HEK293 (cell line): ENCODE measurements around the gene GJA3.

ENCODE experiments used
- CTCF ChIA-PET: fragments of 350-600 bp; formaldehyde crosslinking; extraction: SDS; loops from one replicate; lab custom pipeline; 2021; ENCODE audit warnings: antibody characterized with exemption; lab: Yijun Ruan, JAX
- POLR2A ChIA-PET: fragments of 300-600 bp; formaldehyde crosslinking; extraction: SDS; loops from one replicate; lab custom pipeline; 2020; ENCODE audit warnings: antibody characterized with exemption, inconsistent platforms; lab: Yijun Ruan, JAX
- H3K27ac ChIP-seq: fragments of 200-500 bp; sonication (Bioruptor generic); 2 replicates; pipeline ENCODE4 v1.5.1; 2014; ENCODE audit warnings: low read depth, low read length, control low read depth, inconsistent platforms; ENCODE audit errors: extremely low read depth
- H3K36me3 ChIP-seq, 2 experiments: fragments of 200-500 bp in 1 of 2; sonication (Bioruptor generic) in 1 of 2; 1 replicate in 1 of 2; 2 replicates in 1 of 2; pipeline ENCODE4 v1.5.1; 2014 to 2017; ENCODE audit warnings: inconsistent platforms in 2 of 2, low read length in 2 of 2; ENCODE audit not compliant: control insufficient read depth in 2 of 2, insufficient read depth in 1 of 2
- H3K4me1 ChIP-seq: fragments of 200-500 bp; sonication (Bioruptor generic); 2 replicates; pipeline ENCODE4 v1.5.1; 2014; ENCODE audit warnings: mild to moderate bottlenecking, low read length, inconsistent platforms; ENCODE audit not compliant: control insufficient read depth, insufficient read depth
- H3K4me3 ChIP-seq: 2 replicates; pipeline ENCODE4 v1.5.1; 2011; ENCODE audit warnings: low read depth, mild to moderate bottlenecking, control low read depth, low read length, moderate library complexity
- H3K9me3 ChIP-seq: fragments of 200-500 bp; sonication (Bioruptor generic); 2 replicates; pipeline ENCODE4 v1.5.1; 2014; ENCODE audit warnings: low read depth, low read length, inconsistent platforms; ENCODE audit not compliant: control insufficient read depth, insufficient read depth
- GLIS2 ChIP-seq: fragments of 450-650 bp; formaldehyde crosslinking; IDR thresholded peaks from 2 replicates; pipeline ENCODE4 v1.5.1; 2016; ENCODE audit warnings: missing biosample characterization, missing genetic modification characterization
- HOXC10 ChIP-seq: sonication (generic); formaldehyde crosslinking; IDR thresholded peaks from 2 replicates; pipeline ENCODE4 v1.8.1; 2023; ENCODE audit warnings: mild to moderate bottlenecking, missing genetic modification reagents
- KLF16 ChIP-seq: fragments of 450-650 bp; formaldehyde crosslinking; IDR thresholded peaks from 2 replicates; pipeline ENCODE4 v1.5.1; 2017; ENCODE audit warnings: missing biosample characterization, missing genetic modification characterization
- MEIS1 ChIP-seq: sonication (generic); formaldehyde crosslinking; IDR thresholded peaks from 2 replicates; pipeline ENCODE4 v1.8.1; 2022; ENCODE audit warnings: missing genetic modification reagents, mild to moderate bottlenecking, borderline replicate concordance
- MZF1 ChIP-seq: fragments of 450-650 bp; formaldehyde crosslinking; IDR thresholded peaks from 2 replicates; pipeline ENCODE4 v1.5.1; 2017; ENCODE audit warnings: missing biosample characterization, missing genetic modification characterization, borderline replicate concordance
- SP2 ChIP-seq: fragments of 450-650 bp; formaldehyde crosslinking; IDR thresholded peaks from 2 replicates; pipeline ENCODE4 v1.5.1; 2016; ENCODE audit warnings: missing biosample characterization, missing genetic modification characterization
- SP3 ChIP-seq: fragments of 450-650 bp; formaldehyde crosslinking; IDR thresholded peaks from 2 replicates; pipeline ENCODE4 v1.5.1; 2016; ENCODE audit warnings: missing biosample characterization, missing genetic modification characterization
- TCF7L2 ChIP-seq: IDR thresholded peaks from 2 replicates; pipeline ENCODE4 v1.6.1; 2011; ENCODE audit warnings: low read depth, mild to moderate bottlenecking, inconsistent platforms, low read length, moderate library complexity, borderline replicate concordance
- TRIM28 ChIP-seq: IDR thresholded peaks from 2 replicates; pipeline ENCODE4 v1.6.1; 2011; ENCODE audit warnings: low read length, control low read depth, borderline replicate concordance
- ZBTB17 ChIP-seq: fragments of 450-650 bp; formaldehyde crosslinking; IDR thresholded peaks from 2 replicates; pipeline ENCODE4 v1.5.1; 2016; ENCODE audit warnings: missing biosample characterization, missing genetic modification characterization
- ZBTB26 ChIP-seq: fragments of 450-650 bp; formaldehyde crosslinking; optimal IDR thresholded peaks from 2 replicates; pipeline ENCODE3; 2016; ENCODE audit warnings: missing biosample characterization, mild to moderate bottlenecking, missing genetic modification characterization
- ZIC2 ChIP-seq: fragments of 450-650 bp; formaldehyde crosslinking; IDR thresholded peaks from 2 replicates; pipeline ENCODE4 v1.5.1; 2016; ENCODE audit warnings: missing biosample characterization, missing genetic modification characterization
- ZNF132 ChIP-seq: fragments of 450-650 bp; formaldehyde crosslinking; IDR thresholded peaks from 2 replicates; pipeline ENCODE4 v1.5.1; 2017; ENCODE audit warnings: missing biosample characterization, missing genetic modification characterization, borderline replicate concordance
- ZNF18 ChIP-seq: fragments of 450-650 bp; formaldehyde crosslinking; IDR thresholded peaks from 2 replicates; pipeline ENCODE4 v1.5.1; 2016; ENCODE audit warnings: missing biosample characterization, missing genetic modification characterization
- ZNF19 ChIP-seq: fragments of 450-650 bp; formaldehyde crosslinking; IDR thresholded peaks from 2 replicates; pipeline ENCODE4; 2016; ENCODE audit warnings: missing biosample characterization, missing genetic modification characterization, low read depth
- ZNF266 ChIP-seq: fragments of 450-650 bp; formaldehyde crosslinking; IDR thresholded peaks from 2 replicates; pipeline ENCODE4 v1.5.1; 2016; ENCODE audit warnings: missing biosample characterization, missing genetic modification characterization, low read depth
- ZNF274 ChIP-seq, 2 experiments: fragments of 200-500 bp in 1 of 2; fragments of 450-650 bp in 1 of 2; sonication (Bioruptor generic) in 1 of 2; formaldehyde crosslinking in 1 of 2; IDR thresholded peaks; 2 replicates each; pipeline versions ENCODE4 v1.5.1 to v1.6.1; 2014 to 2016; ENCODE audit warnings: borderline replicate concordance in 1 of 2, inconsistent platforms in 1 of 2, low read length in 1 of 2, missing biosample characterization in 1 of 2, missing genetic modification characterization in 1 of 2
- ZNF501 ChIP-seq: fragments of 450-650 bp; formaldehyde crosslinking; IDR thresholded peaks from 2 replicates; pipeline ENCODE4 v1.5.1; 2016; ENCODE audit warnings: missing biosample characterization, missing genetic modification characterization
- ZNF510 ChIP-seq: fragments of 450-650 bp; formaldehyde crosslinking; IDR thresholded peaks from 2 replicates; pipeline ENCODE4 v1.5.1; 2018; ENCODE audit warnings: mild to moderate bottlenecking, missing genetic modification characterization, missing biosample characterization; ENCODE audit not compliant: insufficient replicate concordance
- ZNF561 ChIP-seq: fragments of 450-650 bp; IDR thresholded peaks from 2 replicates; pipeline ENCODE4 v1.5.1; 2018; ENCODE audit warnings: missing biosample characterization, missing genetic modification characterization, borderline replicate concordance
- ZNF626 ChIP-seq: fragments of 450-650 bp; sonication (Bioruptor Pico); formaldehyde crosslinking; IDR thresholded peaks from 2 replicates; pipeline ENCODE4 v1.5.1; 2018; ENCODE audit warnings: missing biosample characterization, missing genetic modification characterization, inconsistent platforms
- ZNF654 ChIP-seq: fragments of 450-650 bp; formaldehyde crosslinking; IDR thresholded peaks from 2 replicates; pipeline ENCODE4 v1.5.1; 2016; ENCODE audit warnings: low read depth, missing biosample characterization, missing genetic modification characterization
- ZNF660 ChIP-seq: fragments of 450-650 bp; IDR thresholded peaks from 2 replicates; pipeline ENCODE4 v1.5.1; 2018; ENCODE audit warnings: missing biosample characterization, mild to moderate bottlenecking, missing genetic modification characterization
- ZNF704 ChIP-seq: fragments of 450-650 bp; formaldehyde crosslinking; IDR thresholded peaks from 2 replicates; pipeline ENCODE4 v1.5.1; 2016; ENCODE audit warnings: missing biosample characterization, missing genetic modification characterization
- ZNF792 ChIP-seq: fragments of 450-650 bp; formaldehyde crosslinking; IDR thresholded peaks from 2 replicates; pipeline ENCODE4 v1.5.1; 2016; ENCODE audit warnings: missing biosample characterization, missing genetic modification characterization
- ZXDB ChIP-seq: fragments of 450-650 bp; formaldehyde crosslinking; IDR thresholded peaks from 2 replicates; pipeline ENCODE4 v1.5.1; 2016; ENCODE audit warnings: missing biosample characterization, missing genetic modification characterization

The GJA3 gene

DNA sequence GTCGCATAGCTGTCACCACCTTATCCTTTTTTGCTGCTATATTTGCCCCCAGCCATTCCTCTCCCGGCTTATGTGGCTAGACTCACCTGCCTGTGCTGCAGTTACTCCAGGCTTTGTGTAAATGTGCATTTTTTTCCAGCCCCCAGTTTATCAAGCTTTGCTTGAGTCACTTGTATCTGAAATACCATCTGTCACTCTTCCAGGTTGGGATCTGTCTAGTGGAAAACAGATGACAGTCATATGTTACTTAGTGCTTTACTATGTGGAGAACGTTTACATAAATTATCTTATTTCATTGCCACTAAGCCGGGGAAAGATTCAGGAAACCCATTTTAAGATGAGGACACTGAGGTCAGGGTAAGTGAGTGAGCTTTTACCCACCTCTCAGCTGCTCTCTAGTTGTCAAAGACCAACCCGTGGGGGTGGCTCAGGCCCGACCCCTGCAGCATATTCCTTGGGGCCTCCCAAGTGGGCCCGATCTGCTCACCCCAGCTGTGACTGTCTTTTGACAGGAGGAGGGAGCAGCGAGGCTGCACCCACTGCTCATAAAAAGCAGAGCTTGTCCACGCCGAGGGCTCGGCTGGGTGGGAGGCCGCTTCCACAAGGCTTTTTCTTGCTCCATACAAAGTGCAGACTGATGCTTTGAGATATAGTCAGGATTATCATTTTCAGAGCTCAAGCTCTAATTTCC lies 24.7 kb upstream of the GJA3 start:
- no peaks in the 10 kb centered on the region for H3K4me1 ChIP-seq
- H3K4me3 ChIP-seq: no peak overlapping the region
- H3K27ac ChIP-seq: no peak overlapping the region
- TF ChIP-seq MZF1 (no peak), TCF7L2 (no peak), GLIS2 (tag by site-specific recombination) (no peak), ZNF19 (tag by site-specific recombination) (no peak)
- peaks cover 0 to 27% of the 10 kb centered on the region in 2 experiments; a peak in 1 of 3 replicates for H3K36me3 ChIP-seq
- no peaks in the 10 kb centered on the region for H3K9me3 ChIP-seq
- ChIA-PET CTCF (interaction anchor here (0.6 to 2.1 kb wide), 6 partner anchors 12 to 518 kb away, joined by 3 to 7 read pairs (median 4); partner anchors contain the start of genes GJA3 and IL17D), POLR2A (no interaction called here)

GRCh38 chr13:20182231-20182846 lies 21.5 kb upstream of the GJA3 start:
- POLR2A ChIA-PET: interaction anchor here (0.6 kb wide), 1 partner anchor 129 kb away, joined by 3 read pairs; no protein-coding TSS in a partner anchor
- H3K27ac ChIP-seq: no peak overlapping the region
- H3K9me3 ChIP-seq: no peaks in the 10 kb centered on the region
- TF ChIP-seq ZXDB (tag by site-specific recombination) (peak; percentile 52; the same call in 1 of the 2 replicates), ZNF654 (peak; percentile 83), ZNF660 (peak; percentile 45; the same call in 1 of the 2 replicates), SP2 (tag by site-specific recombination) (no peak)
- TF ChIP-seq, all 188 proteins: peak for 3
- H3K36me3 ChIP-seq: no peaks in the 10 kb centered on the region
- no peak overlapping the region for H3K4me3 ChIP-seq
- no peaks in the 10 kb centered on the region for H3K4me1 ChIP-seq
- CTCF ChIA-PET: interaction anchor here (0.6 to 2.6 kb wide), 15 partner anchors 9 to 1666 kb away, joined by 3 to 16 read pairs (median 3); no protein-coding TSS in a partner anchor

- Histone ChIP-seq H3K27ac (no peak overlapping the region), H3K36me3 (no peaks in the 10 kb centered on the region), H3K9me3 (no peaks in the 10 kb centered on the region), H3K4me3 (no peak overlapping the region), H3K4me1 (no peaks in the 10 kb centered on the region)
- no peak for TF ChIP-seq MEIS1 (CRISPR knock-in tag)
- no peak for TF ChIP-seq ZBTB26
- no peak for TF ChIP-seq MZF1
- TF ChIP-seq ZNF18 (tag by site-specific recombination): no peak
- TF ChIP-seq SP3 (tag by site-specific recombination): no peak
- TF ChIP-seq ZNF561 (tag by site-specific recombination): no peak
- no peak for TF ChIP-seq KLF16
- TF ChIP-seq ZNF626 (tag by site-specific recombination): no peak
- no peak for TF ChIP-seq ZNF132 (tag by site-specific recombination)
- TF ChIP-seq ZNF792 (tag by site-specific recombination): no peak
- no peak for TF ChIP-seq TCF7L2
- TF ChIP-seq ZNF510 (tag by site-specific recombination): no peak
- TF ChIP-seq TRIM28: no peak
- TF ChIP-seq ZNF501 (tag by site-specific recombination): no peak
- no peak for TF ChIP-seq ZNF704 (tag by site-specific recombination)
- no peak for TF ChIP-seq ZBTB17 (tag by site-specific recombination)
- TF ChIP-seq ZNF266 (tag by site-specific recombination): no peak
- no peak for TF ChIP-seq ZIC2 (tag by site-specific recombination)
- TF ChIP-seq ZNF274 (IDR thresholded peaks at IDR 0.05; ENCODE audit: low read length): no peak
- TF ChIP-seq ZNF274 (tag by site-specific recombination; IDR thresholded peaks at IDR 0.05; ENCODE audit: borderline replicate concordance): no peak
- TF ChIP-seq HOXC10 (CRISPR knock-in tag): no peak
- ChIA-PET CTCF (interaction anchor here (0.5 to 2.6 kb wide), 7 partner anchors 9 to 743 kb away, joined by 3 to 16 read pairs (median 5); no protein-coding TSS in a partner anchor), POLR2A (no interaction called here)
Observed at GRCh38 chr13:20181188-20181587, 20.3 kb upstream of the GJA3 start.
